Measurements from ENCODE around the gene GRB7. TPM values are rescaled to one million over a fixed set of nuclear protein-coding genes. Genes with fewer than 3 reads are reported as not detected.
A peak's percentile ranks its signal among the peaks of the same experiment; 100 is the strongest.

Gene GRB7
- total and polyA plus RNA-seq, 2 experiments from 2014 or later = not detected

GRCh38 chr17:39765766-39766165 lies 28.0 kb downstream of the GRB7 start:
- Histone ChIP-seq H3F3A (ENCODE audit: insufficient read depth) (0 out of 2 replicates have a peak, but pooled peaks cover 9% of the 10 kb centered on the region), H3K27ac (no peak overlapping the region), H3K36me3 (ENCODE audit: low read depth) (no peaks in the 10 kb centered on the region), H3K79me2 (ENCODE audit: insufficient read depth) (no peaks in the 10 kb centered on the region), H3K9me3 (ENCODE audit: low read depth) (no peaks in the 10 kb centered on the region), H4K20me1 (ENCODE audit: insufficient read depth) (no peaks in the 10 kb centered on the region), H3K4me2 (ENCODE audit: unreplicated experiment) (no peak overlapping the region), H3K9me2 (ENCODE audit: insufficient read depth) (no peaks in the 10 kb centered on the region), H3K4me3 (no peak overlapping the region), H3K9ac (no peak overlapping the region), H3K27me3 (replicated peaks; ENCODE audit: insufficient read depth) (peaks cover 35% of the 10 kb centered on the region), H2AFZ (no peak overlapping the region), H3K4me1 (ENCODE audit: insufficient read depth) (peaks cover 12% of the 10 kb centered on the region)
- WGBS, 2 experiments (ENCODE audit: low coverage in 1 of 2, low lambda C conversion rate in 2 of 2, missing lambda C conversion rate in 2 of 2) = 74 to 75% methylated on average over 18 of the region's 18 CpGs
- no peak for DNase-seq
- TF ChIP-seq EZH2phosphoT487 (IDR thresholded peaks at IDR 0.05; ENCODE audit: insufficient read depth, low read depth) (no peak), EZH2 (IDR thresholded peaks at IDR 0.05; ENCODE audit: insufficient read depth, poor library complexity, severe bottlenecking) (no peak)
- in situ Hi-C loops (cut with MboI) = no loop called here

GRCh38 chr17:39767147-39767546 lies 29.4 kb downstream of the GRB7 start:
- no peak overlapping the region for H3K9ac ChIP-seq
- H3K36me3 ChIP-seq (ENCODE audit: low read depth) = no peaks in the 10 kb centered on the region
- H3K4me1 ChIP-seq (ENCODE audit: insufficient read depth) = peaks cover 12% of the 10 kb centered on the region
- H3K9me3 ChIP-seq (ENCODE audit: low read depth) = no peaks in the 10 kb centered on the region
- no peak for DNase-seq
- H3K4me2 ChIP-seq (ENCODE audit: unreplicated experiment) = no peak overlapping the region
- no peaks in the 10 kb centered on the region for H3K79me2 ChIP-seq (ENCODE audit: insufficient read depth)
- H3K27ac ChIP-seq = no peak overlapping the region
- H3F3A ChIP-seq (ENCODE audit: insufficient read depth) = 0 out of 2 replicates have a peak, but pooled peaks cover 9% of the 10 kb centered on the region
- H3K4me3 ChIP-seq = no peak overlapping the region
- H2AFZ ChIP-seq = no peak overlapping the region
- peaks cover 38% of the 10 kb centered on the region for H3K27me3 ChIP-seq (replicated peaks; ENCODE audit: insufficient read depth)
- WGBS, 2 experiments (ENCODE audit: low coverage in 1 of 2, low lambda C conversion rate in 2 of 2, missing lambda C conversion rate in 2 of 2) = 36 to 41% methylated on average over 3 of the region's 3 CpGs
- no peaks in the 10 kb centered on the region for H3K9me2 ChIP-seq (ENCODE audit: insufficient read depth)
- no peak for TF ChIP-seq EZH2 (IDR thresholded peaks at IDR 0.05; ENCODE audit: insufficient read depth, poor library complexity, severe bottlenecking)
- no peak for TF ChIP-seq EZH2phosphoT487 (IDR thresholded peaks at IDR 0.05; ENCODE audit: insufficient read depth, low read depth)
- in situ Hi-C loops (cut with MboI) = no loop called here
- no peaks in the 10 kb centered on the region for H4K20me1 ChIP-seq (ENCODE audit: insufficient read depth)

GRCh38 chr17:39769974-39770587 lies 32.3 kb downstream of the GRB7 start:
- WGBS, 2 experiments (ENCODE audit: low coverage in 1 of 2, low lambda C conversion rate in 2 of 2, missing lambda C conversion rate in 2 of 2) = 39 to 44% methylated on average over 8 of the region's 8 CpGs
- no peaks in the 10 kb centered on the region for H4K20me1 ChIP-seq (ENCODE audit: insufficient read depth)
- no peaks in the 10 kb centered on the region for H3K9me3 ChIP-seq (ENCODE audit: low read depth)
- H3K4me1 ChIP-seq (ENCODE audit: insufficient read depth) = no peaks in the 10 kb centered on the region
- in situ Hi-C loops (cut with MboI) = no loop called here
- H3K27ac ChIP-seq = no peak overlapping the region
- peak; percentile 41 for DNase-seq
- H3K9ac ChIP-seq = no peak overlapping the region
- no peaks in the 10 kb centered on the region for H3K36me3 ChIP-seq (ENCODE audit: low read depth)
- H3K79me2 ChIP-seq (ENCODE audit: insufficient read depth) = no peaks in the 10 kb centered on the region
- peaks cover 64% of the 10 kb centered on the region for H3K27me3 ChIP-seq (replicated peaks; ENCODE audit: insufficient read depth)
- H3K4me3 ChIP-seq = no peak overlapping the region
- TF ChIP-seq EZH2phosphoT487 (IDR thresholded peaks at IDR 0.05; ENCODE audit: insufficient read depth, low read depth) (no peak), EZH2 (IDR thresholded peaks at IDR 0.05; ENCODE audit: insufficient read depth, poor library complexity, severe bottlenecking) (no peak)
- H2AFZ ChIP-seq = no peak overlapping the region
- no peaks in the 10 kb centered on the region for H3K9me2 ChIP-seq (ENCODE audit: insufficient read depth)
- no peaks in the 10 kb centered on the region for H3F3A ChIP-seq (ENCODE audit: insufficient read depth)
- no peak overlapping the region for H3K4me2 ChIP-seq (ENCODE audit: unreplicated experiment)

GRCh38 chr17:39772415-39772814 lies 34.7 kb downstream of the GRB7 start:
- no peak overlapping the region for H3K4me3 ChIP-seq

More at GRCh38 chr17:39772415-39772814, 34.7 kb downstream of the GRB7 start:
- DNase-seq = no peak
- Histone ChIP-seq H3K4me1 (ENCODE audit: insufficient read depth) (no peaks in the 10 kb centered on the region), H3K9ac (no peak overlapping the region), H3K4me2 (ENCODE audit: unreplicated experiment) (no peak overlapping the region), H2AFZ (no peak overlapping the region), H4K20me1 (ENCODE audit: insufficient read depth) (no peaks in the 10 kb centered on the region), H3K9me3 (ENCODE audit: low read depth) (no peaks in the 10 kb centered on the region), H3K79me2 (ENCODE audit: insufficient read depth) (no peaks in the 10 kb centered on the region), H3K9me2 (ENCODE audit: insufficient read depth) (no peaks in the 10 kb centered on the region), H3K36me3 (ENCODE audit: low read depth) (no peaks in the 10 kb centered on the region), H3K27me3 (replicated peaks; ENCODE audit: insufficient read depth) (peaks cover 67% of the 10 kb centered on the region), H3F3A (ENCODE audit: insufficient read depth) (no peaks in the 10 kb centered on the region), H3K27ac (no peak overlapping the region)
- TF ChIP-seq EZH2 (IDR thresholded peaks at IDR 0.05; ENCODE audit: insufficient read depth, poor library complexity, severe bottlenecking) (no peak), EZH2phosphoT487 (IDR thresholded peaks at IDR 0.05; ENCODE audit: insufficient read depth, low read depth) (no peak)
- in situ Hi-C loops (cut with MboI) = no loop called here

Data from GM23248 (cell line).